ENCODE measurements around the gene BACH1. TPM values are rescaled to one million over a fixed set of nuclear protein-coding genes. Genes with fewer than 3 reads are reported as not detected.

Gene BACH1
- polyA plus RNA-seq, 1 of the 3 experiments (the other 2 are of a cell fraction): 18.1 TPM

DNA sequence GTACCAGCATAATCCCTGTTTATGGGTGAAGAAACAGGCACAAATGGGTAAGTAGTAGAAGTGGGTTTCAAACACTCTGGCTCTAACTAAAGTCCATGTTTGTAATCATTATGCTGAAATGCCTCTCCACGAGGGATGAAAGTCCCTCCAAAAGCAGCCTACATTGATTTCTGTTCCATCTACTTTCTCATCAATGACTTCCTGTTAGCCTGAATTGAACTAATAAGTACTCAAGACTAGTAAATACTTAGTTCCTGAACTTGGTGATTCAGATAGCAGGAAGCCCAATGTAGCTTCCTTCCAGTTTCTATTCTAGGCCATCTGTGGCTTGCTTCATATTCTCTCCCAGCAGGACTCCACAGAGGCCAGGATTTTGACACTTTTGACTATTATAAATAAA lies 11.3 kb upstream of the BACH1 start:
- H2AFZ ChIP-seq (ENCODE audit: low read depth): no peak overlapping the region
- no peaks in the 10 kb centered on the region for H3K9me2 ChIP-seq
- no peaks in the 10 kb centered on the region for H3K79me2 ChIP-seq (ENCODE audit: insufficient read depth)
- H3K4me3 ChIP-seq (ENCODE audit: low read depth in 2 of 2, low read length in 1 of 2): no peak overlapping the region
- H3K9me3 ChIP-seq: no peaks in the 10 kb centered on the region
- WGBS (ENCODE audit: low lambda C conversion rate): 93% methylated on average over 1 of the region's 1 CpG
- no peak for TF ChIP-seq MAX (IDR thresholded peaks at IDR 0.05; ENCODE audit: low read depth)
- no peak for TF ChIP-seq JUND (IDR thresholded peaks at IDR 0.05)
- TF ChIP-seq RCOR1 (IDR thresholded peaks at IDR 0.05; ENCODE audit: low read length): no peak
- TF ChIP-seq EP300 (IDR thresholded peaks at IDR 0.05; ENCODE audit: borderline replicate concordance in 1 of 2, low read depth in 1 of 2, low read length in 1 of 2): no peak
- TF ChIP-seq, protein P1, sequence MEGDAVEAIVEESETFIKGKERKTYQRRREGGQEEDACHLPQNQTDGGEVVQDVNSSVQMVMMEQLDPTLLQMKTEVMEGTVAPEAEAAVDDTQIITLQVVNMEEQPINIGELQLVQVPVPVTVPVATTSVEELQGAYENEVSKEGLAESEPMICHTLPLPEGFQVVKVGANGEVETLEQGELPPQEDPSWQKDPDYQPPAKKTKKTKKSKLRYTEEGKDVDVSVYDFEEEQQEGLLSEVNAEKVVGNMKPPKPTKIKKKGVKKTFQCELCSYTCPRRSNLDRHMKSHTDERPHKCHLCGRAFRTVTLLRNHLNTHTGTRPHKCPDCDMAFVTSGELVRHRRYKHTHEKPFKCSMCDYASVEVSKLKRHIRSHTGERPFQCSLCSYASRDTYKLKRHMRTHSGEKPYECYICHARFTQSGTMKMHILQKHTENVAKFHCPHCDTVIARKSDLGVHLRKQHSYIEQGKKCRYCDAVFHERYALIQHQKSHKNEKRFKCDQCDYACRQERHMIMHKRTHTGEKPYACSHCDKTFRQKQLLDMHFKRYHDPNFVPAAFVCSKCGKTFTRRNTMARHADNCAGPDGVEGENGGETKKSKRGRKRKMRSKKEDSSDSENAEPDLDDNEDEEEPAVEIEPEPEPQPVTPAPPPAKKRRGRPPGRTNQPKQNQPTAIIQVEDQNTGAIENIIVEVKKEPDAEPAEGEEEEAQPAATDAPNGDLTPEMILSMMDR (IDR thresholded peaks at IDR 0.05): no peak
- no peak for TF ChIP-seq YY1 (IDR thresholded peaks at IDR 0.05; ENCODE audit: low read depth)
- no peak for TF ChIP-seq TEAD4 (IDR thresholded peaks at IDR 0.05; ENCODE audit: borderline replicate concordance, insufficient read depth)
- TF ChIP-seq MXI1 (IDR thresholded peaks at IDR 0.05; ENCODE audit: low read depth, low read length): no peak
- no peak for TF ChIP-seq MEF2A (IDR thresholded peaks at IDR 0.05; ENCODE audit: borderline replicate concordance, low read depth)
- no peak for TF ChIP-seq CHD2 (IDR thresholded peaks at IDR 0.05; ENCODE audit: low read length, partially characterized antibody)
- TF ChIP-seq RXRA (IDR thresholded peaks at IDR 0.05; ENCODE audit: borderline replicate concordance, low read depth): no peak
- no peak for TF ChIP-seq FOXJ3 (CRISPR knock-in tag; IDR thresholded peaks at IDR 0.05)
- TF ChIP-seq GATA2 (CRISPR knock-in tag; IDR thresholded peaks at IDR 0.05): no peak
- TF ChIP-seq, protein P2, sequence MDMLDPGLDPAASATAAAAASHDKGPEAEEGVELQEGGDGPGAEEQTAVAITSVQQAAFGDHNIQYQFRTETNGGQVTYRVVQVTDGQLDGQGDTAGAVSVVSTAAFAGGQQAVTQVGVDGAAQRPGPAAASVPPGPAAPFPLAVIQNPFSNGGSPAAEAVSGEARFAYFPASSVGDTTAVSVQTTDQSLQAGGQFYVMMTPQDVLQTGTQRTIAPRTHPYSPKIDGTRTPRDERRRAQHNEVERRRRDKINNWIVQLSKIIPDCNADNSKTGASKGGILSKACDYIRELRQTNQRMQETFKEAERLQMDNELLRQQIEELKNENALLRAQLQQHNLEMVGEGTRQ (IDR thresholded peaks at IDR 0.05; ENCODE audit: borderline replicate concordance, low read depth, low read length): no peak
- TF ChIP-seq FOXM1 (IDR thresholded peaks at IDR 0.05; ENCODE audit: low read depth): no peak
- TF ChIP-seq, protein P3, sequence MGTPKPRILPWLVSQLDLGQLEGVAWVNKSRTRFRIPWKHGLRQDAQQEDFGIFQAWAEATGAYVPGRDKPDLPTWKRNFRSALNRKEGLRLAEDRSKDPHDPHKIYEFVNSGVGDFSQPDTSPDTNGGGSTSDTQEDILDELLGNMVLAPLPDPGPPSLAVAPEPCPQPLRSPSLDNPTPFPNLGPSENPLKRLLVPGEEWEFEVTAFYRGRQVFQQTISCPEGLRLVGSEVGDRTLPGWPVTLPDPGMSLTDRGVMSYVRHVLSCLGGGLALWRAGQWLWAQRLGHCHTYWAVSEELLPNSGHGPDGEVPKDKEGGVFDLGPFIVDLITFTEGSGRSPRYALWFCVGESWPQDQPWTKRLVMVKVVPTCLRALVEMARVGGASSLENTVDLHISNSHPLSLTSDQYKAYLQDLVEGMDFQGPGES (IDR thresholded peaks at IDR 0.05; ENCODE audit: low read depth, low read length): no peak
- TF ChIP-seq, protein P4, sequence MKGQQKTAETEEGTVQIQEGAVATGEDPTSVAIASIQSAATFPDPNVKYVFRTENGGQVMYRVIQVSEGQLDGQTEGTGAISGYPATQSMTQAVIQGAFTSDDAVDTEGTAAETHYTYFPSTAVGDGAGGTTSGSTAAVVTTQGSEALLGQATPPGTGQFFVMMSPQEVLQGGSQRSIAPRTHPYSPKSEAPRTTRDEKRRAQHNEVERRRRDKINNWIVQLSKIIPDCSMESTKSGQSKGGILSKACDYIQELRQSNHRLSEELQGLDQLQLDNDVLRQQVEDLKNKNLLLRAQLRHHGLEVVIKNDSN (IDR thresholded peaks at IDR 0.05; ENCODE audit: borderline replicate concordance, low read depth): no peak
- no peak for TF ChIP-seq FOSL2 (IDR thresholded peaks at IDR 0.05; ENCODE audit: borderline replicate concordance, low read depth)
- TF ChIP-seq SMC3 (IDR thresholded peaks at IDR 0.05; ENCODE audit: low read depth, low read length): no peak
- H3K9ac ChIP-seq: no peak overlapping the region
- POLR2A ChIA-PET: no interaction called here
- no peak overlapping the region for H3K4me2 ChIP-seq
- no peaks in the 10 kb centered on the region for H3K36me3 ChIP-seq (replicated peaks in 1 of 2; ENCODE audit: control insufficient read depth in 1 of 2, insufficient read depth in 2 of 2, low read length in 1 of 2)
- H3F3A ChIP-seq (replicated peaks; ENCODE audit: insufficient read depth): no peaks in the 10 kb centered on the region
- H4K20me1 ChIP-seq (ENCODE audit: insufficient read depth): no peaks in the 10 kb centered on the region
- no peak overlapping the region for H3K27ac ChIP-seq (ENCODE audit: low read depth in 2 of 2, low read length in 1 of 2)
- DNase-seq: no peak
- peaks cover 0 to 15% of the 10 kb centered on the region in 2 experiments; a peak in 3 of 4 replicates for H3K4me1 ChIP-seq (ENCODE audit: control insufficient read depth in 1 of 2, insufficient read depth in 2 of 2, low read depth in 1 of 2, low read length in 1 of 2)
- no peaks in the 10 kb centered on the region for H3K27me3 ChIP-seq (ENCODE audit: insufficient read depth)
- CTCF ChIA-PET: no interaction called here
